ENCODE data around the gene C17orf75. TPM values are rescaled to one million over a fixed set of nuclear protein-coding genes. Genes with fewer than 3 reads are reported as not detected.

C17orf75 gene
- polyA plus RNA-seq, 3 donors = 4.1 to 5.7 (median 5.0) TPM

DNA sequence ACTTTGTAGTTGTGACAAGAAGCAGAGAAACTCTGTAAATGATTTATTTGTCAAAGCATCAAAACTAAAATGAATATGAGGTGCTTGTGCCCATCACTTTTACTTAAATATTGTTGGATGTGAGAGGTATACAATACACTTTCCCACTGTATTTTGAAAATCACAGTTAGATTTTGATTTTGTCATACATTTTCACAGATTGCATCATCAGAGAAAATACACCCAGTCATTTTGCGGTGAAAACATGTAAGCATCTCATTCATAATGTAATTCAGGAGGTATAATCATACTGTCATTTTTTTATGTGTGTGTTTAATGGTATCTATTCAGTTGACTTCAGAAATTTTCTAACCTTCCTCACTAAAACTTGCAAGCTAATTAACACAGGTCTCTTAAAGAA, 19.3 kb upstream of the C17orf75 start:
- H3K4me3 Mint-ChIP-seq = no peak overlapping the region
- no CpG with 5 or more reads among the region's 1 CpG for WGBS (ENCODE audit: insufficient coverage)
- H3K27me3 Mint-ChIP-seq (ENCODE audit: low read depth in 3 of 3) = no peaks in the 10 kb centered on the region
- no peaks in the 10 kb centered on the region for H3K9me3 Mint-ChIP-seq
- no peak overlapping the region for H3K27ac Mint-ChIP-seq
- H3K4me3 ChIP-seq (replicated peaks in 1 of 3; ENCODE audit: low read depth in 2 of 3, low read length in 3 of 3) = no peak overlapping the region
- intact Hi-C loops (cut with micrococcal nuclease) = no loop called here
- no peaks in the 10 kb centered on the region for H3K27me3 ChIP-seq (ENCODE audit: control insufficient read depth in 2 of 2, insufficient read depth in 2 of 2, low read length in 2 of 2)
- peaks cover 99% of the 10 kb centered on the region for H4K20me1 ChIP-seq (ENCODE audit: insufficient read depth, low read length)
- H3K27ac ChIP-seq (ENCODE audit: low read depth in 1 of 2, low read length in 2 of 2) = no peak overlapping the region
- TF ChIP-seq, protein P1, sequence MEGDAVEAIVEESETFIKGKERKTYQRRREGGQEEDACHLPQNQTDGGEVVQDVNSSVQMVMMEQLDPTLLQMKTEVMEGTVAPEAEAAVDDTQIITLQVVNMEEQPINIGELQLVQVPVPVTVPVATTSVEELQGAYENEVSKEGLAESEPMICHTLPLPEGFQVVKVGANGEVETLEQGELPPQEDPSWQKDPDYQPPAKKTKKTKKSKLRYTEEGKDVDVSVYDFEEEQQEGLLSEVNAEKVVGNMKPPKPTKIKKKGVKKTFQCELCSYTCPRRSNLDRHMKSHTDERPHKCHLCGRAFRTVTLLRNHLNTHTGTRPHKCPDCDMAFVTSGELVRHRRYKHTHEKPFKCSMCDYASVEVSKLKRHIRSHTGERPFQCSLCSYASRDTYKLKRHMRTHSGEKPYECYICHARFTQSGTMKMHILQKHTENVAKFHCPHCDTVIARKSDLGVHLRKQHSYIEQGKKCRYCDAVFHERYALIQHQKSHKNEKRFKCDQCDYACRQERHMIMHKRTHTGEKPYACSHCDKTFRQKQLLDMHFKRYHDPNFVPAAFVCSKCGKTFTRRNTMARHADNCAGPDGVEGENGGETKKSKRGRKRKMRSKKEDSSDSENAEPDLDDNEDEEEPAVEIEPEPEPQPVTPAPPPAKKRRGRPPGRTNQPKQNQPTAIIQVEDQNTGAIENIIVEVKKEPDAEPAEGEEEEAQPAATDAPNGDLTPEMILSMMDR (IDR thresholded peaks at IDR 0.05) = no peak
- peaks cover 92 to 99% of the 10 kb centered on the region in 2 donors for H3K36me3 ChIP-seq (replicated peaks in 1 of 2; ENCODE audit: control insufficient read depth in 1 of 2, insufficient read depth in 2 of 2, low read length in 2 of 2)
- no peaks in the 10 kb centered on the region for H3K9me3 ChIP-seq (replicated peaks in 1 of 2; ENCODE audit: control insufficient read depth in 1 of 2, insufficient read depth in 1 of 2, low read length in 2 of 2)
- H2AFZ ChIP-seq (ENCODE audit: insufficient read depth, low read depth, low read length, poor library complexity, severe bottlenecking) = no peak overlapping the region
- peaks cover 99% of the 10 kb centered on the region for H3K79me2 ChIP-seq (ENCODE audit: insufficient read depth, low read length)
- DNase-seq = no peak
- H3K4me1 Mint-ChIP-seq = no peaks in the 10 kb centered on the region
- H3K4me1 ChIP-seq (ENCODE audit: control insufficient read depth in 1 of 2, insufficient read depth in 2 of 2, low read length in 2 of 2) = no peaks in the 10 kb centered on the region
- no peak overlapping the region for H3K4me2 ChIP-seq (replicated peaks; ENCODE audit: extremely low read depth, low read length, poor library complexity, severe bottlenecking)
- no peak overlapping the region for H3K9ac ChIP-seq (ENCODE audit: insufficient read depth, low read length, poor library complexity, severe bottlenecking)
- H3K36me3 Mint-ChIP-seq = peaks cover 77 to 94% of the 10 kb centered on the region in 2 donors

DNA sequence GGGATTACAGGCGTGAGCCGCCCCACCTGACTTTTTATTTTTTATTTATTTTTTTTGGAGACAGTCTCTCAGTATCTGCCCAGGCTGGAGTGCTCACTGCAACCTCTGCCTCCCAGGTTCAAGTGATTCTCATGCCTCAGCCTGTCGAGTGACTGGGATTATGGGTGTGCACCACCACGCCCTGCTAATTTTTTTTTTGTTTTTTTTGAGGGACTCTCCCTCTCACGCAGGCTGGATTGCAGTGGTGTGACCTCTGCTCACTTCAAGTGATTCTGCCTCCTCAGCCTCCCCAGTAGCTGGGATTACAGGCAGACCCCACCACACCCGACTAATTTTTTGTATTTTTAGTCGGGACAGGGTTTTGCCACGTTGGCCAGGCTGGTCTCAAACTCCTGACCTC, 15.6 kb upstream of the C17orf75 start:
- no peak overlapping the region for H3K4me3 Mint-ChIP-seq
- 88% methylated on average over 5 of the region's 8 CpGs for WGBS (ENCODE audit: insufficient coverage)
- Histone ChIP-seq H3K9me3 (replicated peaks in 1 of 2; ENCODE audit: control insufficient read depth in 1 of 2, insufficient read depth in 1 of 2, low read length in 2 of 2) (no peaks in the 10 kb centered on the region), H2AFZ (ENCODE audit: insufficient read depth, low read depth, low read length, poor library complexity, severe bottlenecking) (no peak overlapping the region), H3K4me2 (replicated peaks; ENCODE audit: extremely low read depth, low read length, poor library complexity, severe bottlenecking) (no peak overlapping the region), H3K4me1 (ENCODE audit: control insufficient read depth in 1 of 2, insufficient read depth in 2 of 2, low read length in 2 of 2) (peaks cover 3 to 24% of the 10 kb centered on the region in 2 donors), H4K20me1 (ENCODE audit: insufficient read depth, low read length) (peaks cover 99% of the 10 kb centered on the region), H3K4me3 (replicated peaks in 1 of 3; ENCODE audit: low read depth in 2 of 3, low read length in 3 of 3) (no peak overlapping the region), H3K27ac (ENCODE audit: low read depth in 1 of 2, low read length in 2 of 2) (no peak overlapping the region), H3K36me3 (replicated peaks in 1 of 2; ENCODE audit: control insufficient read depth in 1 of 2, insufficient read depth in 2 of 2, low read length in 2 of 2) (peaks cover 79 to 97% of the 10 kb centered on the region in 2 donors), H3K79me2 (ENCODE audit: insufficient read depth, low read length) (peaks cover 99% of the 10 kb centered on the region), H3K9ac (ENCODE audit: insufficient read depth, low read length, poor library complexity, severe bottlenecking) (no peak overlapping the region), H3K27me3 (ENCODE audit: control insufficient read depth in 2 of 2, insufficient read depth in 2 of 2, low read length in 2 of 2) (no peaks in the 10 kb centered on the region)
- peaks cover 67 to 91% of the 10 kb centered on the region in 2 donors for H3K36me3 Mint-ChIP-seq
- H3K9me3 Mint-ChIP-seq = no peaks in the 10 kb centered on the region
- H3K4me1 Mint-ChIP-seq = peaks cover 19% of the 10 kb centered on the region
- intact Hi-C loops (cut with micrococcal nuclease) = loop anchor here in 1 of 2 donors (5.0 kb wide), 1 partner anchor 105 kb away; no protein-coding TSS in a partner anchor
- DNase-seq = no peak
- H3K27ac Mint-ChIP-seq = no peak overlapping the region
- TF ChIP-seq, protein P1 (IDR thresholded peaks at IDR 0.05) = no peak
- H3K27me3 Mint-ChIP-seq (ENCODE audit: low read depth in 3 of 3) = no peaks in the 10 kb centered on the region

Measured in CD14-positive monocyte (primary cell).